ENCODE data around the gene MIB2.

Gene MIB2

GRCh38 chr1:1614204-1614953 is 921 bp upstream of the MIB2 start:
- DNase-seq (ENCODE audit: low read depth in 2 of 2): peak in 1 of 2 donors; percentile 57

- DNase-seq (ENCODE audit: low read depth in 2 of 2): no peak
Observed at GRCh38 chr1:1614954-1615255, 395 bp upstream of the MIB2 start.

GRCh38 chr1:1616045-1616790 is 918 bp downstream of the MIB2 start:
- peak in 1 of 2 donors; percentile 32 for DNase-seq (ENCODE audit: low read depth in 2 of 2)

- no peak for DNase-seq (ENCODE audit: low read depth in 2 of 2)
Observed at GRCh38 chr1:1616838-1617237, 1.5 kb downstream of the MIB2 start.

GRCh38 chr1:1617516-1617915 is 2.2 kb downstream of the MIB2 start:
- no peak for DNase-seq (ENCODE audit: low read depth in 2 of 2)

GRCh38 chr1:1617925-1618324 is 2.6 kb downstream of the MIB2 start:
- no peak for DNase-seq (ENCODE audit: low read depth in 2 of 2)

- DNase-seq (ENCODE audit: low read depth in 2 of 2): no peak
Observed at GRCh38 chr1:1618396-1619068, 3.2 kb downstream of the MIB2 start.

GRCh38 chr1:1619917-1620361 is 4.6 kb downstream of the MIB2 start:
- no peak for DNase-seq (ENCODE audit: low read depth in 2 of 2)

- DNase-seq (ENCODE audit: low read depth in 2 of 2): no peak
Observed at GRCh38 chr1:1620433-1621139, 5.3 kb downstream of the MIB2 start.

- DNase-seq (ENCODE audit: low read depth in 2 of 2): no peak
Observed at GRCh38 chr1:1621173-1622009, 6.1 kb downstream of the MIB2 start.

GRCh38 chr1:1622010-1622787 is 6.9 kb downstream of the MIB2 start:
- no peak for DNase-seq (ENCODE audit: low read depth in 2 of 2)

- DNase-seq (ENCODE audit: low read depth in 2 of 2): no peak
Observed at GRCh38 chr1:1622788-1623094, 7.4 kb downstream of the MIB2 start.

GRCh38 chr1:1623181-1623630 is 7.9 kb downstream of the MIB2 start:
- no peak for DNase-seq (ENCODE audit: low read depth in 2 of 2)

- no peak for DNase-seq (ENCODE audit: low read depth in 2 of 2)
Observed at GRCh38 chr1:1623631-1624442, 8.5 kb downstream of the MIB2 start.

- DNase-seq (ENCODE audit: low read depth in 2 of 2): no peak
Observed at GRCh38 chr1:1624443-1625403, 9.4 kb downstream of the MIB2 start.

GRCh38 chr1:1625404-1625775 is 10.1 kb downstream of the MIB2 start:
- DNase-seq (ENCODE audit: low read depth in 2 of 2): no peak

- DNase-seq (ENCODE audit: low read depth in 2 of 2): no peak
Observed at GRCh38 chr1:1625824-1626206, 10.5 kb downstream of the MIB2 start.
